ENCODE data around the gene KCNS3.

DNA sequence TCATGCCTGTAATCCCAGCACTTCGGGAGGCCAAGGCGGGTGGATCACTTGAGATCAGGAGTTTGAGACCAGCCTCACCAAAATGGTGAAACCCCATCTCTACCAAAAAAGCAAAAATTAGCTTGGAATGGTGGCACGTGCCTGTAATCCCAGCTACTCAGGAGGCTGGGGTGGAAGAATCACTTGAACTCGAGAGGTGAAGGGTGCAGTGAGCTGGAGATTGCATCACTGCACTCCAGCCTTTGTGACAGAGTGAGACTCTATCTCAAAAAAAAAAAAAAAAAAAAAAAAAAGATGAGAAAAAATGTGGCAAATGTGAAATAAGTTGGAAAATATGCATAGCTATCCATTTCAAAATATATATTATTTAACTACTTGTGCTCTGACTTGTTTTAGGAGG lies 65.0 kb downstream of the KCNS3 start:
- TF ChIP-seq POLR2A (IDR thresholded peaks at IDR 0.05; ENCODE audit: low read length) (no peak), GATA1 (IDR thresholded peaks at IDR 0.05; ENCODE audit: low read depth, low read length) (no peak)
